PC-9 (cell line): Measurements from ENCODE around the gene NEURL1B.

Experiments
- EZH2 ChIP-seq: fragments of 200-600 bp; sonication (generic); IDR thresholded peaks from 2 replicates; pipeline ENCODE4 v1.8.0; 2017; ENCODE audit warnings: antibody characterized with exemption, low read depth
- TF ChIP-seq, protein P1 (sequence below): fragments of 200-600 bp; sonication (generic); conservative IDR thresholded peaks from 2 replicates; pipeline ENCODE4 v1.6.1; 2017; ENCODE audit warnings: mixed run types, antibody characterized with exemption, mild to moderate bottlenecking, moderate library complexity

DNA sequence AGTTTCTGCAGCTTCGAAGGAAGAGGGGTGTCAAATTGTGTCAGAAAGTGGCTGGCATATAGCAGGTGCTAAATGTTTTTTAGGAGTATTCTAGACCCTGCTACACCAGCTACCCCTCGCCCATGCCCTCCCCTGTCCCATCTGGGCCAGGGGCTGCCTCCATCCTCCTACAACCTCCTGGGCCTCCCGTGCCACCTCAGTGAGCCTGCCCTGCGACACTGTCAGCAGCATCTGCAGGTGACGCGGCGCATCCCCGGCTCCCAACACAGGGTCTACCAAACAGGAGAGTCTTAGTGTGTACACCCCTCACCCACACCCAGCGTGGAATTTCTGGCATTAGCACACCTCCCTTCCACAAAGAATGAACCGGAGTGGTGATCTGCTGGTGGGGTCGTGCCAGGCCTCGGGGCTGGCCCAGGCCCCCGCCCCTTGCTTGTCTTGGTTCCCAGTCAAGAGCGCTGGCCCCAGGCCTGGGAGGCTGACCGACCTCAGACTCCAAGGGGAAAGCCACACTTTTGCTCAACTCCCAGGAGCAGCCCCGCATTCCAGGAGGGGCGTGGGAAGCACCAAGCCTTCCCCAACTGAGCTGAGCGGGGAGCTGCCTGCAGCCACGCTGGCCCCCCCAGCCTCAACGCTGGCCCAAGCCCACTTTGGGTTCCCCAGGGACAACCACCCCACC, 55.2 kb downstream of the NEURL1B start:
- TF ChIP-seq, protein P1, sequence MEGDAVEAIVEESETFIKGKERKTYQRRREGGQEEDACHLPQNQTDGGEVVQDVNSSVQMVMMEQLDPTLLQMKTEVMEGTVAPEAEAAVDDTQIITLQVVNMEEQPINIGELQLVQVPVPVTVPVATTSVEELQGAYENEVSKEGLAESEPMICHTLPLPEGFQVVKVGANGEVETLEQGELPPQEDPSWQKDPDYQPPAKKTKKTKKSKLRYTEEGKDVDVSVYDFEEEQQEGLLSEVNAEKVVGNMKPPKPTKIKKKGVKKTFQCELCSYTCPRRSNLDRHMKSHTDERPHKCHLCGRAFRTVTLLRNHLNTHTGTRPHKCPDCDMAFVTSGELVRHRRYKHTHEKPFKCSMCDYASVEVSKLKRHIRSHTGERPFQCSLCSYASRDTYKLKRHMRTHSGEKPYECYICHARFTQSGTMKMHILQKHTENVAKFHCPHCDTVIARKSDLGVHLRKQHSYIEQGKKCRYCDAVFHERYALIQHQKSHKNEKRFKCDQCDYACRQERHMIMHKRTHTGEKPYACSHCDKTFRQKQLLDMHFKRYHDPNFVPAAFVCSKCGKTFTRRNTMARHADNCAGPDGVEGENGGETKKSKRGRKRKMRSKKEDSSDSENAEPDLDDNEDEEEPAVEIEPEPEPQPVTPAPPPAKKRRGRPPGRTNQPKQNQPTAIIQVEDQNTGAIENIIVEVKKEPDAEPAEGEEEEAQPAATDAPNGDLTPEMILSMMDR, result no peak
- TF ChIP-seq EZH2, result no peak
